GM19025 (cell line): ENCODE data around the gene ARGLU1.

Source experiments
- ATAC-seq: cut with Tn5 transposase; IDR thresholded peaks from one replicate; pipeline ENCODE4 v1.9.1; 2021; ENCODE audit warnings: mild to moderate bottlenecking, low read depth, moderate library complexity; ENCODE audit not compliant: unreplicated experiment

ARGLU1 gene

DNA sequence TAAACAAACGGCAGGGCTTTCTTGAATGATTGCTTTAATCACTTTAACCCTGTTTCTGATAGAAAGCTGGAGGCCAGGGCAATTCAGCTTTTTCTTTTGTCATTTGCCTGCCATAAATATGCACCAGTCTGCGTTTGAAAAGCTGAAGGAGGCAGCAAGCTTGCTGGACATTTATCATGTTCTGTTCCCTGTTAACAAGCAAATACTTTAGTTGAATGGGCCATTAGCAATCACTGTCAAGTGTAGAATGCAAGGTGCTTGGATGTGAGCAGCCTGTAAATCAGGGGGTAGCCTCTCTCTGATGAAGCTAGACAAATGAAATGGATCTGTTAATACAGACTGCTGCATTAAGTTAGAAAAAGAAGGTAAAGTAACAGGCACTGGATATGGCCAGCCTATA, 40.1 kb downstream of the ARGLU1 start:
- ATAC-seq: no peak

DNA sequence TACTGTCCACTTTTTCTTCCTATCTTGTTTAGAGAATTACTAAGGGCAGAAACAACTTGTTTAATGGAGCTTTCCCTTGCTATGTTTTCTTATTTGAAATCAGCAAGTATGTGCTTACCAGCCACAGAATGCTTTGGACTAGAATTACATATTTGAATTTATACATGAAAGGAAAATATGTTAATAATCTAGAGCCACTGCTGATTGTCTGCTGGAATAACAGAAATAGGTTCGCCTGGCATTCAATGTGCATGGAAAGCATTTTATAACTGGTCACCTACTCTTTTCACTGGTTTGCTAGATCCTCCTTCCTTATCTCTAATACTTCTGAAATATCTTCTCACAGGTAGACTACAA, 40.5 kb downstream of the ARGLU1 start:
- ATAC-seq: no peak

DNA sequence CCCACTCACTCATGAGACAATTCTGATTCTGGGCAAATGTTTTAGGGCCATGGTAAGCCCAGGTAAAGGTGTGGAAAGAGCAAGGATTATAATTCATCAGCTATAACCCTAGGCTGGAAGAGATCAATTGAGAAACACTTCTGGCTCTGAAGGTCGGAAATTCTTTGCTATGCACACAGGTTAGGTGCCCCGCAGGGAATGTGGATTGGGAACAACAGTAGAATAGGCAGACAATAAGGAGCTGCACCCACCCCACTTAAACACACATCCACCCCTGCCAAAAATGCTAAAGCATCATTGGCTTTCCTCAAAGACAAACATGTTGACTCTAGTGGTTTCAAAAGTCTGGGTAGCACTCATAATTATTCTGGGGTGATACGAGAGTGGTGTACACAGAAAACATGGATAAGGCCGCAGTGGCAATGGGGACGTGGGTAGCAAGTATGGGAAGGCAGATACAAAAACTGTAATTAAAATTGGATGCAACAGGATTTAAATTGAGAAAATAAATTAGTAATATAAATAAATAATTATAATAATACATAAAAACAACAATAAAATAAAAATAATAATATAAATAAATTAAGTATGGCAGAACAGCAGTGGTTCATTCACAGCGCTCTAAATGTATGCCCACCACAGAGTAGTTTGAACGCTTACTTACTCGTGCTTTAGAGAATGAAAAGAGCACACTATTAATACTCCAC, 41.0 kb downstream of the ARGLU1 start:
- ATAC-seq: no peak

- no peak for ATAC-seq
Measured at GRCh38 chr13:106525865-106526264, 42.1 kb downstream of the ARGLU1 start.

GRCh38 chr13:106524108-106524507, 43.8 kb downstream of the ARGLU1 start:
- ATAC-seq: no peak

- no peak for ATAC-seq
Measured at GRCh38 chr13:106523576-106523975, 44.4 kb downstream of the ARGLU1 start.

DNA sequence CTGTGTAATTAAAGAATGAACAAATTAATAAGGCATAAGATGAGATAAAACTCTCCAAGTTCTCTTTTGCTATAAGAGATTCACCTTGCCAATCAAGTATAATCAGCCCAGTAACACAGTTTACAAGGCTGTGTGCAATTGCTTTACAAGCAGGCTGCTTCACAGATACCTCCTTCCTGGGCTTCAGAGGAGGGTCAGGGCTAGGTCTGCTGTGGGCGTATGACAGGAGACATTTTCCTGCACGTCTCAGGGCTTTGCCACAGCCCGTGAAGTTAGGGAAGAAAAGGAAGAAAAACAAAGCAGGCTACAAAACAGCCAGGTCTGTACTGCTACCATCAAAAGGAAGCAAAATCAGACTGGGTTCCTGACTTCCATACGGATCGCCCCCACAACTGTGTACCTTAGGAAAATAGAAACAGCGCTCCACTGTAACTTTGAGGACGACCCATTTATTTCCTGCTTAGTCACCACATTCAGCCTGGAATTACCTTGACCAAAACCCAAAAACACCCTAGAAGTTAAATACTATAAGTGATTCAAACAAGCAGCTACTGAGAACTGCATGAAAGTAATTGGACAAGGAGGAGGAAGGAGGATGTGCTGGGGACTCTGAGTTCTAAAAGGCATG, 44.9 kb downstream of the ARGLU1 start:
- ATAC-seq: no peak

- ATAC-seq: no peak
Measured at GRCh38 chr13:106522112-106522705, 45.7 kb downstream of the ARGLU1 start.

DNA sequence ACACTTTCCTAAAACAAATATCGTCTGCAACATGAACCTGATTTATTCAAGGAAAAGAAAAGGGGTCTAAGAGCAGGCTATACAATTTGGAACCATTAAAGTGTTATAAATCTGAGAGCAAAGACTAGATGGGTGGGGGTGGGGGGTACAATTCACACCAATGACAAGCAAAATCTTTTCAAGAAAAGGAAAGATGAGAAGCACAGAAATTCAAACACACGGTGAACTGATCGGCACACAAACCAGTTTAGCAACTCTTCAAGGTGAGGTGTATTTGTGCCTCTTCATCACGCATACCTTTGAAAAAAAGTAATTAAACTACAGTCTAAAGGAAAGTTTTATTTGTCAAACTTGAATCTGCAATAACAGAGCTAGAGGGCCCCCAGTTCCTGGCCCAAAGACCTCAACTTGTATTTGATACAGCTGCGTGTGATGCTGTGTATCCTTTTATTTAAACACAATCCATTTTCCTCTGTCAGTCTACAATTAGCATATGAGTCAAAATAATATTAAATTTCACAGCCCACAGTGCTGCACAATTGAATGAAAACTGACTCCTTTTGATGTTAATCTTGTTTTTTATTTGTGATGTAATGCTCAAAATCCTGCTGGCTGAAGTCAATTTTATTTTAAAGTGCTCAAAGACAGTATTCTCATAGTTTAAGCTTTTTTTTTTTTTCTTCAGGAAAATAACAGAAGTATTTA, 46.7 kb downstream of the ARGLU1 start:
- ATAC-seq: no peak

GRCh38 chr13:106520251-106521054, 47.5 kb downstream of the ARGLU1 start:
- no peak for ATAC-seq

GRCh38 chr13:106518512-106518911, 49.4 kb downstream of the ARGLU1 start:
- no peak for ATAC-seq

DNA sequence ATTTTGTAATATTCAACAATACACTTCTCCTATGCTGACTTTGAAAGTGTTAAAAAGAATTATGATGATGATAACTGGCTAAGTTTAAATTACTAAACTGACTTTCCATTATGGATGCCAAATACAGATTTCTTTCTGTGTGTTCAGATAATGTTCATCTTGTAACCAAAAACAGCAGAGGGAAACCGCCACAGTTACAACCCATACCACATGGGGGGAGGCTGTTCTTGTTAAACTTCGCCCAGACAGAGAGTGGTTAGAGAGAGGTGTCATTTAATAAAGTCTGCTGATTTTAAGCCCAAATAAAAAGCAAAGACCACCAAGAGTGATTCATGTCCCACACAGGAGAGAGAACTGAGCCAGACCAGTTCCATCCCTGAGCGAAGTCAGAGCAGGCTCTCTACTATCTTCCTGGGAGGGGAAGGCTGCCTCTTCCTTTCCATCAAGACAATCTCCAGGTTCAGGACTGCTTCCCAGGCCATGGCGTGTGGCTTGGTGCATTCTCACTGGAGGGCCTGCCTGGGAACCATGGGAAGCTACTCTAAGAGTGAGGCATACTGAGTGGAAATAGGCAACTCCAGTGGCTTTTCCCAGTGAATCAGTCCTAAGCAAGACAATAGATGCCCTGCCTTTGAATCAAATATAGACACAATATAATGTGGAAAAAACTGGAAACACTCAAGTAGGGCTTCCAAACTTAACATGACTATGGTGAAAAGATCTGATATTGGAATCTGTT, 50.7 kb downstream of the ARGLU1 start:
- ATAC-seq: no peak

DNA sequence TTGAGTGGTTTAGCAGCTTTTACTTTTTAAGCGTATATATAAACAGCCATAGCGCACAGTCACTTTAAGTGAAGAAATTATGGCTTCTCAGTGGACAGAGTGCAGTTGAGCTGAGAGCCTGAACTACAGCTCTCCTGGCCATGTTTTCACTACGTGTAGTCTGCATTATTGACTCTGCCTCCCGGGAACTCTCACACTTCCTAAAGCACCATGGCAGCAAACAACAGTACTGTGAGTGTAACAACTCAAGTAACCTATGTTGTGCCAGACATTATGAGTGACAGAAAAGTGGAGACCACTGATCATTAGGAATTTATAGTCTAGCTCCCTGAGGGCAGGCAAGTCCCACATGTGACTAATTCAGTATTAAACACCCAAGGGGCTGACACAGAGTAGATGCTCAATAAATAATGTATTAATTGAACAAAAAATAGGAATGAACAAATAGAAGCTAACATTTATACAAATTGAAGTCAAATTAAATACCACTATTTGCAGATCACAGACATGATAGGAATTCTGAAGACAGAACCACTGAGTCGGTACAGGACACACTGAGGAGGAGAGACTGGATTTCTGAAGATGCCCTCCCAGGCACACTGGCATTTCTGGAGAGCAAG, 52.2 kb downstream of the ARGLU1 start:
- ATAC-seq: no peak

GRCh38 chr13:106514928-106515634, 52.9 kb downstream of the ARGLU1 start:
- ATAC-seq: no peak

- no peak for ATAC-seq
Measured at GRCh38 chr13:106513025-106513983, 54.6 kb downstream of the ARGLU1 start.

DNA sequence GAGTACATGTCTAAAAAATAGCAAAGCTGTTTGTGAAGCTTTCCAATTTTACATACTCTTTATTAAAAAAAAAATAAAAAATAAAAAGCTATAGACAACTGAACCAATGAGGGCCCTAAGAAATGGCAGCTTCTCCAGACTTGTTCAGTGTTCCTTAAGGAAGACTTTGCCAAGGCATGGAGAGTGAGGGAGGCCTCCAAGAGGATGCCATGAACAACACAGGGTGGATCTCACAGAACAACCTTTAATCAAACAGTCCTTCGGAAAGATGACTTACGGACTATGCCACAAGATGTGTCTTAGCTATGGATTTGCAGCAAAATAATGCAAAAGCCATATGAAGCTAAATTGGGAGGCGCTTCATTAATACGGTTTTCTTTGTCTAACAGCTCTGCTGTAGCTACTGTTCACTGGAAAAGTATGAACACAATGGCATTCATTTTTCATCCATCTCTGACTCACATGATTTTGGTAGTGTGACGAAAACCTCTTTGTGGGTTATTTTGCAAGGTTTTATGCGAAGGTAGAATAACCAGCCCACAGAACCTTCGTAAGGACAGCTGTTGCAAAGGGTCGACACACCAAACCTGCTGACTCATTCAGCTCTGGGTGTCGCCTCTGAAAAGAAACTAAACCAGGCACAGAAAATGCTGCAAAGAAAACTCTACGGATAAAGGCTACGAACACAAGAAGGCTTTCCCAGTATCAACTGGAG, 60.2 kb downstream of the ARGLU1 start:
- peak; percentile 77 for ATAC-seq

DNA sequence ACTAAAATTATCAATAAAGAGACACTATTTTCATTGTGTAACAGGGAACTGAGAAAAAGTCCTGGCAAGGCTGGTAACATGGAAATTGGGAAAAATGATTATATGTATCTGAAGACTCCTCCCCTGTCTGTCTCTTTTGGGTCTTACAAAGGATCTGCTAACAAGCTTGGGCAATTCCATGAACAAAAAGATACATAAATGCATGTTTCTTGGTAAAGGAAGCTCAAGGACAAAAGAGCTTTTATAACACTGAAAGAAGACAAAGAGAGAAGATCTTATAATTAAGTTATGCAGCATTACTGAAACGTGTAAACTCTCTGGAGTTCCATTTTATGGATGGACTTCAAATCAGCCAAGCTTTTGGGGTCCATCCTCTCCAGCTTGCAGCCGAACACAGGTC, 61.7 kb downstream of the ARGLU1 start:
- ATAC-seq: no peak
